ENCODE data around the gene PITPNC1. TPM values are rescaled to one million over a fixed set of nuclear protein-coding genes. Genes with fewer than 3 reads are reported as not detected.

The PITPNC1 gene
- total RNA-seq, 1 experiment from 2014 or later, result 37.5 TPM

GRCh38 chr17:67487506-67487905 is 110.4 kb downstream of the PITPNC1 start:
- peaks cover 0 to 6% (median 1%) of the 10 kb centered on the region in 3 experiments; a peak in 2 of 7 replicates for H3K36me3 Mint-ChIP-seq (ENCODE audit: insufficient read depth in 1 of 3, low read depth in 3 of 3)
- Histone ChIP-seq H3K79me2 (ENCODE audit: insufficient read depth, low read length) (peaks cover 10% of the 10 kb centered on the region; the same call in 1 of the 2 replicates), H2AFZ (ENCODE audit: low read length) (no peak overlapping the region), H3K4me1 (ENCODE audit: insufficient read depth, low read length) (peaks cover 8% of the 10 kb centered on the region; the same call in 1 of the 2 replicates), H3K4ac (ENCODE audit: low read depth, low read length) (no peak overlapping the region), H2BK15ac (ENCODE audit: low read depth, low read length) (no peak overlapping the region), H3K27ac (ENCODE audit: insufficient read length, low read depth, low read length) (no peak overlapping the region), H4K5ac (ENCODE audit: insufficient read length, low read depth, low read length) (no peak overlapping the region), H3K23ac (ENCODE audit: insufficient read length, low read depth, low read length) (no peak overlapping the region), H2AK5ac (ENCODE audit: insufficient read length, low read length) (no peak overlapping the region), H3K9me3 (ENCODE audit: control insufficient read depth, low read depth, low read length) (no peaks in the 10 kb centered on the region), H3K9ac (ENCODE audit: extremely low read depth, insufficient read length, low read length) (no peak overlapping the region), H2BK120ac (ENCODE audit: low read depth, low read length, poor library complexity, severe bottlenecking) (no peak overlapping the region), H2BK12ac (ENCODE audit: insufficient read length, low read depth, low read length) (no peak overlapping the region), H3K79me1 (ENCODE audit: insufficient read depth, low read depth, low read length, poor library complexity, severe bottlenecking) (no peaks in the 10 kb centered on the region), H4K8ac (replicated peaks; ENCODE audit: insufficient read length, low read depth, low read length) (no peak overlapping the region), H3K56ac (ENCODE audit: insufficient read length, low read depth, low read length) (no peak overlapping the region), H2BK20ac (ENCODE audit: low read depth, low read length, poor library complexity, severe bottlenecking) (no peak overlapping the region), H3K23me2 (ENCODE audit: insufficient read length, low read depth, low read length, poor library complexity, severe bottlenecking) (no peaks in the 10 kb centered on the region), H4K20me1 (ENCODE audit: control insufficient read depth, insufficient read depth, insufficient read length) (no peaks in the 10 kb centered on the region), H3K18ac (ENCODE audit: insufficient read length, low read depth, low read length) (no peak overlapping the region), H3K27me3 (ENCODE audit: insufficient read depth, low read length) (no peaks in the 10 kb centered on the region), H3T11ph (ENCODE audit: low read length) (no peak overlapping the region), H3K4me2 (ENCODE audit: insufficient read depth, insufficient read length, low read length) (no peak overlapping the region), H2BK5ac (ENCODE audit: insufficient read length, low read length) (no peak overlapping the region), H3K14ac (ENCODE audit: insufficient read depth, low read length) (no peak overlapping the region; the same call in 1 of the 2 replicates), H4K91ac (ENCODE audit: insufficient read length, low read depth, low read length) (no peak overlapping the region)
- peak overlapping the region; percentile 22 to 52 (median 44) for H3K27ac Mint-ChIP-seq
- DNase-seq, result peak; percentile 27
- no peak for TF ChIP-seq CTCF (conservative IDR thresholded peaks at IDR 0.05)
- H3K4me1 Mint-ChIP-seq, result peaks cover 40% of the 10 kb centered on the region in 2 experiments
- no CpG with 5 or more reads among the region's 7 CpGs for WGBS (ENCODE audit: extremely low coverage, insufficient read length, low lambda C conversion rate)
- no peaks in the 10 kb centered on the region for H3K27me3 Mint-ChIP-seq (ENCODE audit: low read depth)
- H3K9me3 Mint-ChIP-seq, result no peaks in the 10 kb centered on the region
- no peak overlapping the region for H3K4me3 Mint-ChIP-seq

All from H9 (cell line).